ENCODE data around the gene ERVMER34-1. TPM values are rescaled to one million over a fixed set of nuclear protein-coding genes. Genes with fewer than 3 reads are reported as not detected.
A peak's percentile ranks its signal among the peaks of the same experiment; 100 is the strongest.

ERVMER34-1 gene
- total RNA-seq, 4 donors from 2014 or later, result 0.08 to 0.93 (median 0.49) TPM

- 1% methylated on average over 22 of the region's 87 CpGs; no CpG with 5 or more reads in 1 of the 2 donors for WGBS, 2 donors (ENCODE audit: low coverage in 1 of 2)
- peak; percentile 99 for ATAC-seq
- peak overlapping the region; percentile 83 to 96 (median 93) for H3K27ac ChIP-seq
- no peaks in the 10 kb centered on the region for H3K9me3 ChIP-seq
- TF ChIP-seq EP300 (IDR thresholded peaks at IDR 0.05) (no peak), CTCF (IDR thresholded peaks at IDR 0.05) (no peak), POLR2A (IDR thresholded peaks at IDR 0.05) (peak; percentile 95 to 97), POLR2AphosphoS5 (IDR thresholded peaks at IDR 0.05) (peak; percentile 99)
- no peaks in the 10 kb centered on the region for H3K27me3 ChIP-seq
- peak overlapping the region; percentile 84 to 90 for H3K4me3 ChIP-seq
- peaks cover 0 to 42% (median 4%) of the 10 kb centered on the region in 3 donors for H3K4me1 ChIP-seq
- H3K36me3 ChIP-seq, result peaks cover 0 to 28% of the 10 kb centered on the region in 2 donors
Observed at GRCh38 chr4:52712251-52713130, 38.7 kb downstream of the ERVMER34-1 start.

- Histone ChIP-seq H3K36me3 (peaks cover 0 to 21% of the 10 kb centered on the region in 2 donors), H3K27ac (peak overlapping the region; percentile 2 to 96 (median 93)), H3K27me3 (no peaks in the 10 kb centered on the region), H3K4me3 (peak overlapping the region in 1 of 2 donors; percentile 84), H3K4me1 (peaks cover 0 to 41% (median 4%) of the 10 kb centered on the region in 3 donors), H3K9me3 (no peaks in the 10 kb centered on the region)
- WGBS, 2 donors (ENCODE audit: low coverage in 1 of 2), result 30 to 34% methylated on average over 5 to 7 of the region's 15 CpGs
- TF ChIP-seq POLR2A (IDR thresholded peaks at IDR 0.05), result no peak
- no peak for TF ChIP-seq POLR2AphosphoS5 (IDR thresholded peaks at IDR 0.05)
- TF ChIP-seq CTCF (IDR thresholded peaks at IDR 0.05), result no peak
- no peak for TF ChIP-seq EP300 (IDR thresholded peaks at IDR 0.05)
- ATAC-seq, result peak; percentile 0
Observed at GRCh38 chr4:52711834-52712250, 39.4 kb downstream of the ERVMER34-1 start.

GRCh38 chr4:52711272-52711671, 40.0 kb downstream of the ERVMER34-1 start:
- no peak for TF ChIP-seq EP300 (IDR thresholded peaks at IDR 0.05)
- TF ChIP-seq CTCF (IDR thresholded peaks at IDR 0.05), result no peak
- no peak for TF ChIP-seq POLR2AphosphoS5 (IDR thresholded peaks at IDR 0.05)
- no peak for TF ChIP-seq POLR2A (IDR thresholded peaks at IDR 0.05)
- H3K27me3 ChIP-seq, result no peaks in the 10 kb centered on the region
- peaks cover 0 to 36% (median 4%) of the 10 kb centered on the region in 3 donors for H3K4me1 ChIP-seq
- H3K4me3 ChIP-seq, result no peak overlapping the region
- no peak for ATAC-seq
- peak overlapping the region in 1 of 4 donors; percentile 94 for H3K27ac ChIP-seq
- H3K36me3 ChIP-seq, result peaks cover 0 to 16% of the 10 kb centered on the region in 2 donors
- no peaks in the 10 kb centered on the region for H3K9me3 ChIP-seq
- WGBS, 2 donors (ENCODE audit: low coverage in 1 of 2), result 80 to 83% methylated on average over 1 of the region's 1 CpG

- H3K4me3 ChIP-seq, result no peak overlapping the region
- no peaks in the 10 kb centered on the region for H3K36me3 ChIP-seq
- peaks cover 0 to 14% (median 4%) of the 10 kb centered on the region in 3 donors for H3K4me1 ChIP-seq
- ATAC-seq, result no peak
- no peaks in the 10 kb centered on the region for H3K9me3 ChIP-seq
- TF ChIP-seq CTCF (IDR thresholded peaks at IDR 0.05), result no peak
- no peak for TF ChIP-seq EP300 (IDR thresholded peaks at IDR 0.05)
- TF ChIP-seq POLR2A (IDR thresholded peaks at IDR 0.05), result no peak
- TF ChIP-seq POLR2AphosphoS5 (IDR thresholded peaks at IDR 0.05), result no peak
- H3K27ac ChIP-seq, result no peak overlapping the region
- H3K27me3 ChIP-seq, result no peaks in the 10 kb centered on the region
Observed at GRCh38 chr4:52709155-52709554, 42.1 kb downstream of the ERVMER34-1 start.

Measured in gastroesophageal sphincter (tissue), 4 donors.